H1 (cell line): ENCODE data around the gene POTEG. TPM values are rescaled to one million over a fixed set of nuclear protein-coding genes. Genes with fewer than 3 reads are reported as not detected.
"Not testable (repeated sequence)": the region's sequence is repeated elsewhere in the genome, so short reads cannot be mapped to it uniquely, and the experiment has no call there.

Source experiments
- CTCF ChIA-PET: fragments of 300-600 bp; sonication (Branson Sonifier 250); formaldehyde crosslinking; loops from one replicate; lab custom pipeline; 2021; ENCODE audit not compliant: partially characterized antibody; lab: Charles Lee
- POLR2A ChIA-PET: fragments of 300-600 bp; sonication (Branson Sonifier 250); formaldehyde crosslinking; loops from one replicate; lab custom pipeline; 2021; ENCODE audit warnings: inconsistent platforms; ENCODE audit not compliant: partially characterized antibody; lab: Charles Lee
- DNase-seq, 2 experiments: peaks; one replicate each; pipeline versions ENCODE4 v3.0.0 to v3.0.0-alpha.2; 2010 to 2022; ENCODE audit warnings: low spot score in 2 of 2, low read depth in 1 of 2, mixed read lengths in 1 of 2
- FAIRE-seq: peaks from 2 replicates; lab custom pipeline; 2011; peaks lifted over from hg19 to GRCh38; lab: Jason Lieb, UNC
- H2AFZ ChIP-seq: 2 replicates; pipeline ENCODE4 v1.8.1; 2012; ENCODE audit warnings: low read length, inconsistent platforms
- H2AK5ac ChIP-seq: 2 replicates; pipeline ENCODE4 v1.6.1; 2013; ENCODE audit warnings: low read depth, low read length
- H2BK120ac ChIP-seq: replicated peaks from 2 replicates; pipeline ENCODE3; 2013; ENCODE audit warnings: low read depth, low read length, inconsistent platforms
- H2BK12ac ChIP-seq: 2 replicates; pipeline ENCODE4 v1.6.1; 2013; ENCODE audit warnings: low read depth, low read length
- H2BK15ac ChIP-seq: 2 replicates; pipeline ENCODE4 v1.6.1; 2013; ENCODE audit warnings: low read length
- H2BK20ac ChIP-seq: 2 replicates; pipeline ENCODE4 v1.6.1; 2013; ENCODE audit warnings: low read length
- H2BK5ac ChIP-seq: 2 replicates; pipeline ENCODE4 v1.6.1; 2013; ENCODE audit warnings: low read depth, low read length
- H3K14ac ChIP-seq: 2 replicates; pipeline ENCODE4 v1.6.1; 2013; ENCODE audit warnings: inconsistent platforms; ENCODE audit not compliant: insufficient read length
- H3K18ac ChIP-seq: 2 replicates; pipeline ENCODE4 v1.6.1; 2013; ENCODE audit warnings: low read length; ENCODE audit errors: extremely low read depth
- H3K23ac ChIP-seq: 2 replicates; pipeline ENCODE4 v1.6.1; 2013; ENCODE audit warnings: inconsistent platforms; ENCODE audit not compliant: insufficient read length
- H3K23me2 ChIP-seq: 2 replicates; pipeline ENCODE4 v1.6.1; 2013; ENCODE audit warnings: low read depth, low read length
- H3K27ac ChIP-seq: 2 replicates; pipeline ENCODE4 v1.6.1; 2011; ENCODE audit warnings: low read depth, low read length, inconsistent platforms
- H3K27me3 ChIP-seq, 4 experiments: replicated peaks in 1 of 4; 1 replicate in 1 of 4; 2 replicates in 3 of 4; pipeline versions ENCODE4 v1.6.1 to v1.8.1; 2011 to 2013; ENCODE audit warnings: low read length in 3 of 4, mild to moderate bottlenecking in 3 of 4, inconsistent platforms in 2 of 4, mixed read lengths in 2 of 4, moderate library complexity in 1 of 4; ENCODE audit not compliant: control insufficient read depth in 3 of 4, insufficient read depth in 3 of 4; ENCODE audit errors: extremely low read depth in 1 of 4
- H3K36me3 ChIP-seq, 4 experiments: 2 replicates each; pipeline versions ENCODE4 v1.6.1 to v1.8.1; 2011 to 2013; ENCODE audit warnings: mild to moderate bottlenecking in 4 of 4, low read length in 3 of 4, moderate library complexity in 2 of 4, control low read depth in 1 of 4, inconsistent platforms in 1 of 4; ENCODE audit not compliant: insufficient read depth in 4 of 4, control insufficient read depth in 2 of 4
- H3K4ac ChIP-seq: replicated peaks from 2 replicates; pipeline ENCODE3; 2013; ENCODE audit warnings: low read length, low read depth, mixed read lengths, inconsistent platforms; ENCODE audit not compliant: insufficient read length
- H3K4me1 ChIP-seq, 4 experiments: replicated peaks in 1 of 4; 1 replicate in 1 of 4; 2 replicates in 3 of 4; pipeline versions ENCODE4 v1.6.1 to v1.8.1; 2011 to 2013; ENCODE audit warnings: low read length in 3 of 4, inconsistent platforms in 2 of 4, mixed read lengths in 1 of 4; ENCODE audit not compliant: insufficient read depth in 4 of 4, control insufficient read depth in 3 of 4
- H3K4me2 ChIP-seq, 2 experiments: 2 replicates each; pipeline versions ENCODE4 v1.6.1 to v1.8.1; 2011 to 2013; ENCODE audit warnings: low read depth in 2 of 2, low read length in 2 of 2, control low read depth in 1 of 2, inconsistent platforms in 1 of 2, mild to moderate bottlenecking in 1 of 2; ENCODE audit not compliant: insufficient read depth in 1 of 2
- H3K4me3 ChIP-seq, 4 experiments: fragments of 200-600, 300-600 bp in 1 of 4; sonication (generic), shearing (Covaris generic), sonication (Bioruptor Twin) in 1 of 4; 2 replicates each; pipeline versions ENCODE4 v1.5.1 to v1.8.1; 2011 to 2016; ENCODE audit warnings: low read length in 4 of 4, low read depth in 3 of 4, control low read depth in 2 of 4, inconsistent platforms in 2 of 4, mild to moderate bottlenecking in 2 of 4, mixed read lengths in 1 of 4, moderate library complexity in 1 of 4; ENCODE audit not compliant: insufficient read depth in 2 of 4; ENCODE audit errors: extremely low read depth in 1 of 4
- H3K56ac ChIP-seq: replicated peaks from 2 replicates; pipeline ENCODE3; 2013; ENCODE audit warnings: low read depth, mild to moderate bottlenecking, mixed read lengths, low read length, inconsistent platforms; ENCODE audit not compliant: insufficient read length
- H3K79me1 ChIP-seq: 2 replicates; pipeline ENCODE4 v1.6.1; 2013; ENCODE audit warnings: low read depth, low read length, control low read depth
- H3K79me2 ChIP-seq, 2 experiments: 2 replicates each; pipeline versions ENCODE4 v1.6.1 to v1.8.1; 2012 to 2013; ENCODE audit warnings: low read length in 2 of 2, mild to moderate bottlenecking in 2 of 2, inconsistent platforms in 1 of 2; ENCODE audit not compliant: insufficient read depth in 2 of 2, control insufficient read depth in 1 of 2
- H3K9ac ChIP-seq, 4 experiments: replicated peaks in 1 of 4; 1 replicate in 1 of 4; 2 replicates in 3 of 4; pipeline versions ENCODE4 v1.6.1 to v1.8.1; 2011 to 2013; ENCODE audit warnings: low read depth in 3 of 4, low read length in 3 of 4, control low read depth in 2 of 4, mild to moderate bottlenecking in 2 of 4, moderate library complexity in 2 of 4, inconsistent platforms in 1 of 4; ENCODE audit errors: extremely low read depth in 1 of 4
- H3K9me3 ChIP-seq, 2 experiments: 2 replicates each; pipeline versions ENCODE4 v1.6.1 to v1.8.1; 2012 to 2013; ENCODE audit warnings: mild to moderate bottlenecking in 2 of 2, moderate library complexity in 2 of 2, control low read depth in 1 of 2, inconsistent platforms in 1 of 2, low read depth in 1 of 2, low read length in 1 of 2, mixed read lengths in 1 of 2; ENCODE audit not compliant: insufficient read depth in 2 of 2
- H4K20me1 ChIP-seq, 2 experiments: replicated peaks in 1 of 2; 2 replicates each; pipeline versions ENCODE3 to v1.8.1; 2011 to 2013; ENCODE audit warnings: inconsistent platforms in 2 of 2, low read length in 2 of 2, mild to moderate bottlenecking in 1 of 2; ENCODE audit not compliant: insufficient read depth in 2 of 2, control insufficient read depth in 1 of 2
- H4K5ac ChIP-seq: 2 replicates; pipeline ENCODE4 v1.6.1; 2013; ENCODE audit warnings: low read length, low read depth, mixed read lengths, inconsistent platforms; ENCODE audit not compliant: insufficient read length
- H4K8ac ChIP-seq: 2 replicates; pipeline ENCODE4 v1.8.0; 2013; ENCODE audit warnings: mild to moderate bottlenecking, moderate library complexity, low read length, inconsistent platforms; ENCODE audit not compliant: insufficient read depth; ENCODE audit errors: extremely low read depth
- H4K91ac ChIP-seq: replicated peaks from 2 replicates; pipeline ENCODE3; 2013; ENCODE audit warnings: low read length, mixed read lengths, inconsistent platforms; ENCODE audit not compliant: insufficient read length
- WGBS, 2 experiments: shearing (Covaris generic) in 1 of 2; methylation state at CpG; one replicate each; pipeline versions ENCODE4 v1.1.6 to v1.1.7; 2013 to 2015; ENCODE audit warnings: low lambda C conversion rate in 2 of 2, mixed read lengths in 2 of 2, inconsistent platforms in 1 of 2, low coverage in 1 of 2, missing lambda C conversion rate in 1 of 2; ENCODE audit not compliant: insufficient replicate concordance in 2 of 2, insufficient coverage in 1 of 2, insufficient read length in 1 of 2; ENCODE audit errors: extremely low coverage in 1 of 2, missing lambda C conversion rate in 1 of 2; 5-methylcytosine and 5-hydroxymethylcytosine counted together
- polyA plus RNA-seq, 7 experiments: library from polyadenylated mRNA; depleted of rRNA in 3 of 7; stranded (reverse) in 5 of 7; unstranded in 2 of 7; fragments of >200 nt in 5 of 7; fragments of 200-250 nt in 2 of 7; gene quantifications; 1 replicate in 5 of 7; 2 replicates in 1 of 7; 4 replicates in 1 of 7; pipeline versions ENCODE4 v1.2.1 to v1.2.3, GENCODE V29; 2011 to 2013; ENCODE audit warnings: missing spikeins in 2 of 7, mixed read lengths in 2 of 7
- total RNA-seq: library from RNA; stranded (reverse); fragmentation: NEBNext Ultra II Directional; extraction: Animal tissue kit (Norgen Biotek cat#: 25700); gene quantifications from 2 replicates; pipeline ENCODE4 v1.2.1, GENCODE V29; 2021

The POTEG gene
- total and polyA plus RNA-seq, 2 of the 8 experiments (the other 6 are each of a cell fraction or from before 2014, with no cell fraction given), result not detected

GRCh38 chr14:19433765-19434164 lies 376 bp downstream of the POTEG start:
- H3K4me1 ChIP-seq, POLR2A ChIA-PET, H3K27ac ChIP-seq, FAIRE-seq, H2BK12ac ChIP-seq, H3K27me3 ChIP-seq, H3K4ac ChIP-seq, CTCF ChIA-PET, H3K9ac ChIP-seq, H4K8ac ChIP-seq, H3K23me2 ChIP-seq, H3K79me2 ChIP-seq, H2AFZ ChIP-seq, H3K18ac ChIP-seq, H3K4me3 ChIP-seq, H3K79me1 ChIP-seq, H3K9me3 ChIP-seq, H4K5ac ChIP-seq, H3K36me3 ChIP-seq, H2AK5ac ChIP-seq, H3K4me2 ChIP-seq, H2BK15ac ChIP-seq, H3K23ac ChIP-seq, H3K14ac ChIP-seq, H4K20me1 ChIP-seq, H3K56ac ChIP-seq, DNase-seq, H2BK5ac ChIP-seq, H4K91ac ChIP-seq, H2BK120ac ChIP-seq, H2BK20ac ChIP-seq: not testable (repeated sequence)
- WGBS, 2 experiments, result 83% methylated on average over 4 of the region's 16 CpGs; no CpG with 5 or more reads in 1 of the 2 experiments

GRCh38 chr14:19408519-19408918 lies 25.6 kb downstream of the POTEG start:
- POLR2A ChIA-PET, H4K8ac ChIP-seq, H3K4me2 ChIP-seq, H3K4ac ChIP-seq, H3K14ac ChIP-seq, H3K23me2 ChIP-seq, H3K27me3 ChIP-seq, H3K36me3 ChIP-seq, H2AK5ac ChIP-seq, H4K91ac ChIP-seq, H3K23ac ChIP-seq, H3K9me3 ChIP-seq, H2BK5ac ChIP-seq, H3K27ac ChIP-seq, H2BK20ac ChIP-seq, H4K5ac ChIP-seq, H2AFZ ChIP-seq, H2BK15ac ChIP-seq, H2BK12ac ChIP-seq, H3K56ac ChIP-seq, H3K79me2 ChIP-seq, H3K4me3 ChIP-seq, H4K20me1 ChIP-seq, DNase-seq, H3K9ac ChIP-seq, H3K18ac ChIP-seq, H3K79me1 ChIP-seq, H3K4me1 ChIP-seq, FAIRE-seq, H2BK120ac ChIP-seq, CTCF ChIA-PET: not testable (repeated sequence)
- 84% methylated on average over 10 of the region's 13 CpGs; no CpG with 5 or more reads in 1 of the 2 experiments for WGBS, 2 experiments
